Hematopoietic multipotent progenitor cell treated with erythropoietin and hydrocortisone succinate and interleukin-3 and kit ligand, for 17 days (in vitro differentiated cells): ENCODE results near the gene PTPRF.
A peak's percentile ranks its signal among the peaks of the same experiment; 100 is the strongest.
"Not testable (repeated sequence)": the region's sequence is repeated elsewhere in the genome, so short reads cannot be mapped to it uniquely, and the experiment has no call there.

Source experiments
- DNase-seq: peaks from one replicate; pipeline ENCODE4 v3.0.0-alpha.2; 2015; ENCODE audit warnings: low spot score

Gene PTPRF

GRCh38 chr1:43530483-43531106 lies at the start of gene PTPRF:
Gene PTPRF (plus strand): TSS chr1:43530883. CDS start chr1:43545076, 14,193 bp downstream.
- DNase-seq = peak; percentile 14

GRCh38 chr1:43481491-43481890 lies 49.2 kb upstream of the PTPRF start:
- no peak for DNase-seq

- no peak for DNase-seq
Observed at GRCh38 chr1:43482215-43482614, 48.5 kb upstream of the PTPRF start.

DNA sequence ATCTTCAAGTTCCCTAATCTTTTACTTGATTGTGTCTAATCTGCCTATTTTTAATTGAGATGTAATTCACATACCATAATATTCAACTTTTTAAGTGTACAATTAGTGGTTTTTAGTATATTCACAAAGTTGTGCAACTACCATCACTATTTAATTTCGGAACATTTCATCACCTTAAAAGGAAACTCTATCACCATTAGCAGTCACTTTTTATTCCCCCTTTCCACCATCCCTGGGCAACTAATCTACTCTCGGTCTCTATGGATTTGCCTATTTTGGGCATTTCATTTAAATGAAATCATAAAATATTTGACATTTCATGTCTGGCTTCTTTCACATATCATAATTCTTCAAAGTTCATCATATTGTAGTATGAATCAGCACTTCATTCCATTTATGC lies 46.3 kb upstream of the PTPRF start:
- no peak for DNase-seq

DNA sequence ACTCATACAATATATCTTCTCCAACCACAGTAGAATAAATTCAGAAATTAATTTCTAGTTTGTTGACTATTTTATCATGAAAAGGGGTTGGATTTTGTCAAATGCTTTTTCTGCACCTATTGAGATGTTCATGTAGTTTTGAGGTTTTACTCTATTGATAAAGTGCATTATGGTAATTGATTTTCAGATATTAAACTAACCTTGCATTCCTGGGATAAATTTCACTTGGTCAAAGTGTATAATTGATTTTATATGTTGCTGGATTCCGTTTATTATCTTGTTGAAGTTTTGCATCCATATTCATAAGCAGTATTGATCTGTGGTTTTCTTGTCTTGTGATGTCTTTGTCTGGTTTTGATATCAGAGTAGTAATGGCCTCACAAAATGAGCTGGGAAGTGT lies 42.5 kb upstream of the PTPRF start:
- DNase-seq = no peak

DNA sequence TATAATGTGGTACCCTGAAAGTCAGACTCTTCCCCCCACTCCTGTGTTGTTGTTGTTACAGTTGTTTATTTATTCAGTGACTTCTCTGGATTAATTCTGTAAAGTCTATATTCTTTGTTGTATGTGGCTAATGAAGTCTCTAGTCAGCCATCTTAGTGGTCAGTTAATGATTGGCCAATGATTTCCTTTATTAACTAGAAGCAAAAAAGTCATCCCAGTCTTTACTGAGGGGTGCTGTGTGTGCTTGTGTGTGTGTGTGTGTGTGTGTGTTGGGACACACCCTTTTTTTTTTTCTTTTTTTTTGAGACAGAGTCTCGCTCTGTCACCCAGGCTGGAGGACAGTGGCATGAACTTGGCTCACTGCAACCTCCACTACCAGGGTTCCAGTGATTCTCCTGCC lies 39.6 kb upstream of the PTPRF start:
- DNase-seq = no peak

DNA sequence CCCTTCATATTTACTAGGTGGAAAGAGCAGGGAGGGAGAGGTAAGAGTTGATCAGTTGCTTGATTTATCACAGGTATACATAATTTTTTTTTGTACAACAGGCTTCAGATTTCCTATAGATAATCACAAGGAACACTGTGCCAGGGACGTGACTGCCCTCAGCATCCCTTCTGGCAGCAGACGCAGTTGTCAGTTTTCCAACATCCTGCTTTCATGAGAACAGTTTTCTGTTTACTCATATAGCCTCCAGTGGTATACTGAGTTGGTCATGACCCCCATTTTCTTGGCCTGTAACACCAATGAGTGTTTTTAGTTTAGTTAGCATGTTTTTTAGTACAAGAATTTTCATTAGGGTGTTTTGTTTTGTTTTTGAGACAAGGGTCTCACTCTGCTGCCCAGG lies 37.9 kb upstream of the PTPRF start:
- no peak for DNase-seq

DNA sequence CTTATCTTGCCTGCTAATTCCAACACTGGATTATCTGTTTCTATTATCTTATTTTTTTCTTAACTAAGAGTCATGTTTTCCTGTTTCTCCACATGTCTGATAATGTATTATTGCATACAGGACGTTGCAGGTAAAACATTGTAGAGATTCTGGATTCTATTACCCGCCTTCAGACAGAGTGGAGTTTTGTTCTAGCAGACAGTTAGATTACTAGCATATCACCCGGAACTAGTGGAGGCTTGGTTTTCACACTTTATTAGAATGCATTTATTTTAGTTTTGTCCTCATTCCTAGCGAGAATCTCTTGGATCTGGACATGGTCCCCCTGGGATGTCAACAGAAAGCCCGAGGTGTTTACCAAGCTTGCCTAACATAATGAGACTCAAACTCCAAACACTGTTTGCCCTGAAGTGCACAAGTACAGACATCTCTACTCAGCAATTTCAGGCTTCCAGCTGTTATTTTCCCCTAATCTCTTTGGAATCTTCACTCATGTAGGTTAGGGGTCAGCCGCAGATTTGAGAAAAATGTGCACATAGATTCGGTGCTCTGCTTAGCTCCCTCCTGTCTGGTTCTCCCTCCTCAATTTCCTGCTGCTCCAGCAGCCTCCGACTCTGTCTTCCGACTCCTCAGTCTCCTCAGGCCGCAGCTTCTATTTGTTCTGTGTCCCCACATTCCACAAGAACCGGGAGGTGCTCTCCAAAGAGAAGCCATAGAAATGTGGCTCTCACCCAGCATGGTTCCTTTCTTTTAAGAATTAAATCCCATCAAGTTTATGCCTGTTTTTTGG lies 36.8 kb upstream of the PTPRF start:
- no peak for DNase-seq

GRCh38 chr1:43495204-43495603 lies 35.5 kb upstream of the PTPRF start:
- peak; percentile 51 for DNase-seq

- no peak for DNase-seq
Observed at GRCh38 chr1:43499898-43500297, 30.8 kb upstream of the PTPRF start.

- DNase-seq = not testable (repeated sequence)
Observed at GRCh38 chr1:43501806-43502205, 28.9 kb upstream of the PTPRF start.

DNA sequence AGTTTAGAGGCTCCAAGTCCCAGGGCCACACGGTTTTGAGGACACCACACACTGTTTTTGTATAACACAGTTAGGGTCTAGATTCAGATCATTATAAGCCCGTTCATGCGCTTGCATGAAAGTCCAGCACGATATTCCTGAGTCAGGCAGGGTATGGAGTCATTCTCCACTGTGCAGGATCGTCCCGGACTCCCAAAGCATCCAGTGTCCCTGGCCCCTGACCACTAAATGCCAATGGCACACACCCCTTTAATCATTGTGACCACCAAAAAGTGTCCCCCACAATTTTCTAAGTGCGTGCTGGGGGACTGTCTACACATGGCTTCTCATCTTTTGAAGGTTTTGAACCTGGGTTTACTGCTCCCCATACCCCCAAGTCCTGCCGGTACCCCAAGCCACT lies 27.1 kb upstream of the PTPRF start:
- DNase-seq = no peak

DNA sequence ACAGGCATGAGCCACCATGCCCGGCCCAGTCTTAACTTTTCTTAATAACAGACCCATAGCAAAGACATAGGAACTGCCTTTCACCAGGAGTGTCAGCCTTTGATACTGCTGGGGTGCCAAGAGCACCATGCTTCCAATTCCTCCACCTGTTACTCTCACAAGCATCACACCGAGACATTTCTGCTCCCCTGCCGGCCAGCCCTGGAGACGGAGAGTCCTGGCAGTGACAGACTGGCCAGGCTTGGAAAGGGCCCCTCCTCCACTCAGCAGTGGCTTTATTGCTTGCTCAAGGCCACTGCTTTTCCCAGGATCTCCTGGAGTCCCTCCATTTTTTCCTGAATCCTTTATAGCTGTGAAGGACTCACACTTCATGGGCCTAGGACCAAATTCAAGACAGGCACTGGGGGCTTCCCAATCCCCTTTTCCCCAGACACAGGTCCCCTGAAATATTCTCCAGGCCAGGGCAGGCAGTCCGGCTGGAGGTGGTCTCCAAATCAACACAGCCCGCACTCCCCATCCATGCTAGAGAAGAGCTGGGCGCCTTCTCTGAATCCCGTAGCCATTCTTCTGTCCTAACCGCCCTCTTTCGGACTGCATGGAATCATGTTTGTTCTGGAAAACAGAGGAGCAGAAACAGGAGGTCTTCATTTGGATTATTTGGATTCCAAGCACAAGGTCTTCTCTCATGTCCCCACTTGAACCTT lies 25.5 kb upstream of the PTPRF start:
- no peak for DNase-seq

GRCh38 chr1:43506233-43506632 lies 24.4 kb upstream of the PTPRF start:
- no peak for DNase-seq

DNA sequence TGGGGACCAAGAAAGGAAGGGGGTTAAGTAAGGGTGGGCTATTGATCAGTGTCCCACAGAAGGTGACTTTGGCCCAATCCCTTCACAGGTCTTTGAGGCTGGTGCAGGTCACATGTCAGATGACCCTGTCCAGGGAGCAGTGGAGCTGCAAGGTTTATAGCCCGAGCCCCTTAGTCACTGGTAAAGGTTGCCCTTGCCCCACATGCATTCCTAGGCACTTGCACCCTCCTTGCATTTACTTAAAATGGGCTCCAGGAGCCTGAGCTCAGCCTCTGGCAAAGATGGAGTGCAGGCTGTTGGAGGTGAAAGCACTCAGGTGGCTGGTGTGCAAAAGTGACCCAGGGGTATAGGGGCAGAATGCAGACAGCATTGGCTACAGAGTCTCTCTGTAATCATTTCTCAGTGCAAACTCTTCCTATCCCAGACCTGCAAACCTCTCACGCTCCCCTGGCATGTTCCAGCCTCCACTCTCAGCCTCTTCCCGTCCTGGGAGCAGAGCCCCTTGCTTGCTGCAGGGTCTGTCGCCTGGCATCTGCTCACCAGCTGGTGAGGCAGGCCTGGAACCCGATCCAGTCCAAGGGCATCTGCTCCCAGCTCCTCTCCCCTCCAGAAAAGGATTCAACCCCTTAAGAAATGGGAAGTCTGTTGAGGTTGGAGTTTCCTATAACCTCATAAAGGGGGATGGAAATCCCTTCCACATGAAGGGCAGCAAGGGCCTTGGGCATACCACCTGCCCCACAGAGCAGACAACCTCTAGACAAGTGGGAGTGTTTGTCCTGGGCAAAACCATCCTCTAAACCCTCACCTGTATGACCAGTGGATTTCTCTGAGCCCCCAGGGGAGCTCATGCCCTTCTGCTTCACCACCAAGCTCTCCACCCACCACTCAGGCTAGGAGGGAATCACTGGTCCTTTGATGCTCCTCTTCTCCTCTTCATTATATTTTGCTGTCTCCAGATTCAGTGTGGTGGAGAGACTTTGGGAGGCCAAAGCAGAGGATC lies 23.1 kb upstream of the PTPRF start:
- DNase-seq = no peak

DNA sequence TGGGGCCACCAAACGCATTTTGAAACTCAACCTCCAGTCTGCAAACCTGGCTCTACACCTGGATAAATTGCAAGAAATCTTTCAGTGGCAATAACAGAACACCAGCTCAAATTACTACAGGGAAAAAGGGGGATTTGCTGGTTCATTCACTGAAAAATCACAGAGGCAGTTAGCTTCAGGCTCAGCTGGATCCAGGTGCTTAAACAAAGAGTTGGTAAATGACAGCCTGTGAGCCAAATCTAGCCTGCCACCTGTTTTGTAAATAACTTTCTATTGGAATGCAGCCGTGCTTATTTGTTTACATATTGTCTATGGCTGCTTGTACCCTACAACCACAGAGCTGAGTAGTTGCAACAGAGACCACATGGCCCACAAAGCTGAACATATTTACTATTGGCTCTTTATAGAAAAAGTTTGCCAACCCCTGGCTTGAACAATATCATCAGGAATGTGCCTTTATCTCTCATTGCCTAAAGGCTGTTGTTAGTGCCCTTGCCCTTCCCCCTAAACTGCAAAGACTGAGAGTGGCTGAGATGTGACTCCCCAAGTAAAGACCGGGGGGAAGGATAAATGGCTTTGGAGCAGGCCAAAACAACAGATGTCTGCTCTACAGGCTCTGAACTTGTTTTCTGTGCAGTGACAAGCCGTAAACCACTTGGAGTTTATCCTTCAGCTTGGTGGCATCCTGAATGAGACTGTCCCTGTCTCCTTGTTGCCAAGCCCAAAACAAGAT lies 21.5 kb upstream of the PTPRF start:
- no peak for DNase-seq

GRCh38 chr1:43509740-43510375 lies 20.8 kb upstream of the PTPRF start:
- DNase-seq = no peak

DNA sequence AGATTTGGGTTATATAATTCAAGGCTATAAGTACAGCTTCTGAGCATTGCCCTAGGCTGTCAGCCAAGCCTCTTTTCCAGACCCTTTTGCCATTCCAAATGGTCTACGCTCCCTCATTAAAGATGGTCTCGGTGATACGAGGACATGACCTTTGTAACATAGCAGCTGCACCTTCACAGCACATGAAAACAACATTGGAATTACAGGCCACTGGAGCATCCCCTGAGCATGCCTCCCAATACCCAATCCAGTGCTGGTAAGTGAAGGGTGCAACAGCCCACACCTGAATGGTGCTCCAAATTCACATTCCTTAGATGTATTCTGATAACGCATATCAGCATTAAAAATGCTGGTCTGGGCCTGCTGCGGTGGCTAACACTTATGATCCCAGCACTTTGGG lies 20.1 kb upstream of the PTPRF start:
- DNase-seq = no peak

GRCh38 chr1:43511394-43511793 lies 19.3 kb upstream of the PTPRF start:
- no peak for DNase-seq

- no peak for DNase-seq
Observed at GRCh38 chr1:43512133-43512532, 18.6 kb upstream of the PTPRF start.

GRCh38 chr1:43512681-43513080 lies 18.0 kb upstream of the PTPRF start:
- DNase-seq = no peak
